Sigmoid colon (tissue), 4 donors: ENCODE measurements around the gene PGRMC1.

Experiments
- CTCF ChIP-seq, 4 experiments: fragments of 450-650 bp in 3 of 4; fragments of 200-600 bp in 1 of 4; IDR thresholded peaks; one replicate each; pipeline ENCODE4 v1.5.1; 2016 to 2019; ENCODE audit warnings: antibody characterized with exemption in 4 of 4, mild to moderate bottlenecking in 3 of 4, moderate library complexity in 2 of 4
- EP300 ChIP-seq, 4 donors: sonication (generic); formaldehyde crosslinking; IDR thresholded peaks; one replicate each; pipeline ENCODE4 v1.6.1; 2017; ENCODE audit warnings: antibody characterized with exemption in 4 of 4
- POLR2A ChIP-seq, 2 donors: fragments of 450-650 bp; IDR thresholded peaks; one replicate each; pipeline ENCODE4 v1.6.1; 2016; ENCODE audit warnings: antibody characterized with exemption in 2 of 2, mild to moderate bottlenecking in 2 of 2, moderate library complexity in 2 of 2
- POLR2AphosphoS5 ChIP-seq, 4 donors: sonication (generic); formaldehyde crosslinking; IDR thresholded peaks; one replicate each; pipeline ENCODE4 v1.6.1; 2017; ENCODE audit warnings: antibody characterized with exemption in 4 of 4

DNA sequence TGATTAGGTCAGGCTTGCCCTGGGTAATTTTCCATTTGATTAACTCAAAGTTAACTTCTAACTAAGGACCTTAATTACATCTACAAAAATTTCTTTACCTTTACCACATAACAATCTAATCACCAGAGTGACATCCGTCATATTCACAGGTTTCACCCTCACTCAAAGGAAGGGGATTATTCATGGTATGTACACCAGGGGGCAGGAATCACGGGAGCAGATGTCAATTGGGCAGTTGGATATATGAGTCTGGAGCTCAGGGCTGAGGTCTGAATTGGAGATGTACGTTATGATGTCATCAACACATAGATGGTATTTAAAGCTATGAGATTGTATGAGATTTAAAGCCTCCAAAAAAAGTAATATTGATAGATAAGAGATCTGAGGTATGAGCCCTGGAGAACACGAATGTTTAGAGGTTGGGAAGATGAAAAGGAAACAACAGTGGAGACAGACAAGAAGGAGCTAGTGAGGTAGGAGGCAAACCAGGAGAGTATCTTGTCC, 52.9 kb downstream of the PGRMC1 start:
- TF ChIP-seq CTCF (IDR thresholded peaks at IDR 0.05): no peak
- no peak for TF ChIP-seq POLR2AphosphoS5 (IDR thresholded peaks at IDR 0.05)
- TF ChIP-seq POLR2A (IDR thresholded peaks at IDR 0.05): no peak
- no peak for TF ChIP-seq EP300 (IDR thresholded peaks at IDR 0.05)
